ENCODE data around the gene ULK1. TPM values are rescaled to one million over a fixed set of nuclear protein-coding genes. Genes with fewer than 3 reads are reported as not detected.

Gene ULK1
- total and polyA plus RNA-seq, 2 donors (not counting 1 experiment from before 2014, with no cell fraction given), result 3.3 to 14.9 TPM

- DNase-seq (ENCODE audit: low read depth in 2 of 2), result peak in 1 of 2 donors; percentile 29
- TF ChIP-seq CTCF (conservative IDR thresholded peaks at IDR 0.05 in 1 of 2, IDR thresholded peaks at IDR 0.05 in 1 of 2; ENCODE audit: low read depth in 1 of 2, low read length in 2 of 2), result no peak
- no peak for TF ChIP-seq EZH2 (IDR thresholded peaks at IDR 0.05; ENCODE audit: low read length, missing control alignments)
Observed at GRCh38 chr12:131929581-131930456, 35.4 kb downstream of the ULK1 start.

GRCh38 chr12:131930510-131930909, 36.1 kb downstream of the ULK1 start:
- Histone ChIP-seq H3K9ac (ENCODE audit: insufficient read depth, low read length) (peak overlapping the region; percentile 50), H2AFZ (ENCODE audit: low read length) (no peak overlapping the region), H3K4me3 (replicated peaks in 1 of 4; ENCODE audit: control extremely low read depth in 1 of 4, insufficient read depth in 1 of 4, low read depth in 3 of 4, low read length in 4 of 4) (peak overlapping the region; percentile 69 to 87 (median 80)), H3K27me3 (ENCODE audit: control insufficient read depth, insufficient read depth, low read length) (no peaks in the 10 kb centered on the region), H3K27ac (ENCODE audit: insufficient read depth, low read length) (no peak overlapping the region), H3K4me2 (ENCODE audit: extremely low read depth, insufficient read depth, low read length) (peak overlapping the region; percentile 83), H3K36me3 (ENCODE audit: control insufficient read depth, insufficient read depth, low read length) (peaks cover 9% of the 10 kb centered on the region), H3K4me1 (ENCODE audit: control insufficient read depth, extremely low read depth, insufficient read depth, low read length) (no peaks in the 10 kb centered on the region), H3K79me2 (ENCODE audit: control insufficient read depth, insufficient read depth, low read length) (peaks cover 16% of the 10 kb centered on the region), H4K20me1 (ENCODE audit: control insufficient read depth, extremely low read depth, insufficient read depth, low read length) (no peaks in the 10 kb centered on the region), H3K9me3 (ENCODE audit: control insufficient read depth, insufficient read depth, low read depth, low read length) (no peaks in the 10 kb centered on the region)
- DNase-seq (ENCODE audit: low read depth in 2 of 2), result no peak
- TF ChIP-seq EZH2 (IDR thresholded peaks at IDR 0.05; ENCODE audit: low read length, missing control alignments) (no peak), CTCF (conservative IDR thresholded peaks at IDR 0.05 in 1 of 2, IDR thresholded peaks at IDR 0.05 in 1 of 2; ENCODE audit: low read depth in 1 of 2, low read length in 2 of 2) (no peak)

More at GRCh38 chr12:131929581-131930456, 35.4 kb downstream of the ULK1 start:
- H3K36me3 ChIP-seq (ENCODE audit: control insufficient read depth, insufficient read depth, low read length), result peaks cover 9% of the 10 kb centered on the region
- no peaks in the 10 kb centered on the region for H3K9me3 ChIP-seq (ENCODE audit: control insufficient read depth, insufficient read depth, low read depth, low read length)
- peak overlapping the region; percentile 83 for H3K4me2 ChIP-seq (ENCODE audit: extremely low read depth, insufficient read depth, low read length)
- no peaks in the 10 kb centered on the region for H4K20me1 ChIP-seq (ENCODE audit: control insufficient read depth, extremely low read depth, insufficient read depth, low read length)
- peak overlapping the region; percentile 75 to 89 (median 84) for H3K4me3 ChIP-seq (replicated peaks in 1 of 4; ENCODE audit: control extremely low read depth in 1 of 4, insufficient read depth in 1 of 4, low read depth in 3 of 4, low read length in 4 of 4)
- no peaks in the 10 kb centered on the region for H3K4me1 ChIP-seq (ENCODE audit: control insufficient read depth, extremely low read depth, insufficient read depth, low read length)
- H3K79me2 ChIP-seq (ENCODE audit: control insufficient read depth, insufficient read depth, low read length), result peaks cover 16% of the 10 kb centered on the region
- peak overlapping the region; percentile 13 for H2AFZ ChIP-seq (ENCODE audit: low read length)
- no peaks in the 10 kb centered on the region for H3K27me3 ChIP-seq (ENCODE audit: control insufficient read depth, insufficient read depth, low read length)
- H3K9ac ChIP-seq (ENCODE audit: insufficient read depth, low read length), result peak overlapping the region; percentile 81
- peak overlapping the region; percentile 82 for H3K27ac ChIP-seq (ENCODE audit: insufficient read depth, low read length)

- no peak for TF ChIP-seq EZH2 (IDR thresholded peaks at IDR 0.05; ENCODE audit: low read length, missing control alignments)
- no peak for TF ChIP-seq CTCF (conservative IDR thresholded peaks at IDR 0.05 in 1 of 2, IDR thresholded peaks at IDR 0.05 in 1 of 2; ENCODE audit: low read depth in 1 of 2, low read length in 2 of 2)
- Histone ChIP-seq H4K20me1 (ENCODE audit: control insufficient read depth, extremely low read depth, insufficient read depth, low read length) (no peaks in the 10 kb centered on the region), H3K27me3 (ENCODE audit: control insufficient read depth, insufficient read depth, low read length) (no peaks in the 10 kb centered on the region), H2AFZ (ENCODE audit: low read length) (no peak overlapping the region), H3K36me3 (ENCODE audit: control insufficient read depth, insufficient read depth, low read length) (peaks cover 9% of the 10 kb centered on the region), H3K79me2 (ENCODE audit: control insufficient read depth, insufficient read depth, low read length) (peaks cover 16% of the 10 kb centered on the region), H3K27ac (ENCODE audit: insufficient read depth, low read length) (no peak overlapping the region), H3K4me3 (replicated peaks in 1 of 4; ENCODE audit: control extremely low read depth in 1 of 4, insufficient read depth in 1 of 4, low read depth in 3 of 4, low read length in 4 of 4) (no peak overlapping the region), H3K9ac (ENCODE audit: insufficient read depth, low read length) (no peak overlapping the region), H3K4me1 (ENCODE audit: control insufficient read depth, extremely low read depth, insufficient read depth, low read length) (no peaks in the 10 kb centered on the region), H3K9me3 (ENCODE audit: control insufficient read depth, insufficient read depth, low read depth, low read length) (no peaks in the 10 kb centered on the region), H3K4me2 (ENCODE audit: extremely low read depth, insufficient read depth, low read length) (no peak overlapping the region)
- no peak for DNase-seq (ENCODE audit: low read depth in 2 of 2)
Observed at GRCh38 chr12:131933387-131933786, 39.0 kb downstream of the ULK1 start.
